Measurements from ENCODE around the gene CASP1.
"Not testable (repeated sequence)": the region's sequence is repeated elsewhere in the genome, so short reads cannot be mapped to it uniquely, and the experiment has no call there.

Gene CASP1

DNA sequence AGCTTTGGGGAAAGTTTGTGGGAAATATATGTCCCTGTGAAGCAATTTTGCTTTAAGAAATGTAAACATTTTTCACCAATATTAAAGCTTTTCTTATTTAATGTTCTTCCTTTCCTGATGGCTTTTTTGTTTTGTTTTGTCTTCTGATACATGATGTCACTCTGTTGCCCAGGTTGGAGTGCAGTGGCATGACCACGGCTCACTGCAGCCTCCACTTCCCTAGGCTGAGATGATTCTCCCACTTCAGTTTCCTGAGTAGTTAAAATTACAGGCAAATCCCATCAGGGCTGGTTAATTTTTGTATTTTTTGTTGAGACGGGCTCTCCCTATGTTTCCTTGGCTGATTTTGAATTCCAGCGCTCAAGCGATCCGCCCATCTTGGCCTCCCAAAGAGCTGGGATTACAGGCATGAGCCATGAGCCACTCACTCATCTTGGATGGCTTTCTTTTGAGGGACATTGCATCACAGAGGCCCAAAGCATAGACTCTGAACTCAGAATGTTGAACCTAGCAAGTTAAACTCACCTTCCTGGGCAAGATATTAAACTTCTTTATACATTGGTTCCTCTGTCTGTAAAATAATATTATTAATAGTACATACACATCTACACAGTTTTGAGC, 10.8 kb upstream of the CASP1 start:
- Histone ChIP-seq H3K4me3 (ENCODE audit: insufficient read depth, low read depth, low read length) (no peak overlapping the region), H3K36me3 (ENCODE audit: control insufficient read depth, insufficient read depth, low read length) (no peaks in the 10 kb centered on the region), H3K9me3 (ENCODE audit: control insufficient read depth, low read length) (no peaks in the 10 kb centered on the region), H3K4me1 (ENCODE audit: control insufficient read depth, insufficient read depth, low read length) (no peaks in the 10 kb centered on the region), H3K27ac (ENCODE audit: insufficient read depth, low read depth, low read length, poor library complexity, severe bottlenecking) (no peak overlapping the region), H3K27me3 (ENCODE audit: control insufficient read depth, insufficient read depth, low read length, poor library complexity, severe bottlenecking) (no peaks in the 10 kb centered on the region)
- WGBS, 2 experiments: 88 to 93% methylated on average over 5 of the region's 5 CpGs

DNA sequence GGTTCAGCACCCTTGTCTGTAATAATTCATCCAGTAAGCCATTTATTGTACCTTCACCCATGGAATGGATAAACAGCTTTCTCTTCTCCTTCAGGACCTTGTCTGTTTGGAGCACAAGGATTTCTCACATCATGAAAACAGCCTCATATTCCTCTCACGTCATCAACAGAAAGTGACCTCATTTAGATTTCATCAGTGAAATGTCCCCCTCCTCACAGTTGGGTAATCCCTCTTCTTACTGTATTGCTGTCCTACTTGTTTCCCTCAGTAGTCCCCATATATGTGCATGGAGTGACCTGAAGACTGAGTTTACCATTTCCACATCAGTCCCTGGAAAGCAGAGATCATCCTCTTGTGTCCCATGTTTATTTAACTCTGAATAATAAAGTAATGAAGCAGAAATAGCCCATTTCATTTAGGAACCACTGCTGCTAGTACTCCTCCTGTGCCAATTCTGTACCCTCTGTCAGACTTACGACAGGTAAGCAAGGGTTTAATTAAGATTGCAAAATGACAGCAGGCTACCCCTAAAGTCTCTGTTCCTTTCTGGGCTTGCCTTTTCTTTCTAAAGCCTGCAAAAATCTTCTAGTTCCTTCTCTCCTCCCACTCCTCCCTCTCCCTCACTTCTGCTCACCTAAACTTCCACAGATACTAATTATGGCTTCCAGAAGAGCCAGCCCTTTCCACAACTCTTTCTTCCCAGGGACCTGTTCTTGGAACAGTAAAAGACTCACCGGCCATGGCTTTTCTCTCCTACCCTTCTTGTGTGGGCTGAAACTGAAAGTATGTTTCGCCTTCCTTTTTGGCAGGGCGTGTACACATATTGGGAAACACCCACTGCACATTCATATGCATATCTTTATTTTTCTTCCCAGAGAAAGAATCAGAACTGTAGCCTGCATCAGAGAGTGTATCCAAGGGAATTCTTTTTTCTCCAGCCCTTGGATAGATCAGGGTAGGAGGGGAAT, 9.9 kb upstream of the CASP1 start, which contains the start of gene CARD16:
CARD16 (minus strand) TSS at position 779 of the 968 bp plus-strand sequence; CDS start at position 741, 38 bp downstream.
- H3K9me3 ChIP-seq (ENCODE audit: control insufficient read depth, low read length); H3K27ac ChIP-seq (ENCODE audit: insufficient read depth, low read depth, low read length, poor library complexity, severe bottlenecking): not testable (repeated sequence)

DNA sequence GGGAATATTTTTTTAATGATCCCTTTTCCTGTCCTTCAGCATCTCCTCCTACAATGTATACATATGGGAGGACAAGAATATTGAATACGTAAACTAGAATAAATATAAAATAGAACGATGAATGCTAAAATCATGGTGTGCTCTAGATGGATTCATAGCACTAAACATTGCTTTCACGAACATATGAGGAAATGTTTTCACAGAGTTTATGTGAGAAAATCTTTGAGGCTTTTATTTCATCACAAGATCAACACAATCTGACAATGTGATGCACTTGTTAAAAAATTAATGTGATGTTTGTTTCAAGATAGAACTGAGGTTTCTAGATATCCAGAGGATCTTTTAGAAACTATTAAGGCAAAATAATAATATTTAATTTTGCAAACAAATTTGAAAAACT, 7.2 kb upstream of the CASP1 start:
- Histone ChIP-seq H3K27ac (ENCODE audit: insufficient read depth, low read depth, low read length, poor library complexity, severe bottlenecking) (no peak overlapping the region), H3K9me3 (ENCODE audit: control insufficient read depth, low read length) (no peaks in the 10 kb centered on the region), H3K36me3 (ENCODE audit: control insufficient read depth, insufficient read depth, low read length) (no peaks in the 10 kb centered on the region), H3K4me3 (ENCODE audit: insufficient read depth, low read depth, low read length) (no peak overlapping the region), H3K27me3 (ENCODE audit: control insufficient read depth, insufficient read depth, low read length, poor library complexity, severe bottlenecking) (no peaks in the 10 kb centered on the region), H3K4me1 (ENCODE audit: control insufficient read depth, insufficient read depth, low read length) (no peaks in the 10 kb centered on the region)
- 95 to 100% methylated on average over 3 of the region's 3 CpGs for WGBS, 2 experiments

More for the DNA sequence above, 9.9 kb upstream of the CASP1 start, which contains the start of gene CARD16:
- H3K4me1 ChIP-seq (ENCODE audit: control insufficient read depth, insufficient read depth, low read length); H3K27me3 ChIP-seq (ENCODE audit: control insufficient read depth, insufficient read depth, low read length, poor library complexity, severe bottlenecking); H3K36me3 ChIP-seq (ENCODE audit: control insufficient read depth, insufficient read depth, low read length); H3K4me3 ChIP-seq (ENCODE audit: insufficient read depth, low read depth, low read length): not testable (repeated sequence)
- WGBS, 2 experiments: 93 to 95% methylated on average over 5 of the region's 5 CpGs

DNA sequence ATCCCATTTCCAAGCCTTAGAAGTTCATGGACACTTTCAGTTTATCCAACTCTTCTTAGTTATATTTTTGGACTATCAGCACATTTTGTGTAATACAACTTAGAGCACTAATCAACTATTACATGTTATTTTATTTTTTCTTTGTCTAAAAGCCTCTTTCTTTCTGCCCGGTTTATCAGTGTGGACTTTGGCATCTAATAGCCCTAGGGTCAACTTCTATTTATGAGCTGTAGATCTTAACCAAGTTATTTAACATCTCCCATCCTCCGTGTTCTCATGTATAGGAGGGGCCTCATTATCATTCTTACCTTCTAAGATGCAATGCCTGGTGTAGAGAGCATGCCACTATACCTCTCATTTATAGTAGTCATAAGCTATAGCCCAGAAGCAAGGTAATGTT, 5.8 kb upstream of the CASP1 start:
- H3K4me1 ChIP-seq (ENCODE audit: control insufficient read depth, insufficient read depth, low read length): no peaks in the 10 kb centered on the region
- no peak overlapping the region for H3K4me3 ChIP-seq (ENCODE audit: insufficient read depth, low read depth, low read length)
- no peaks in the 10 kb centered on the region for H3K27me3 ChIP-seq (ENCODE audit: control insufficient read depth, insufficient read depth, low read length, poor library complexity, severe bottlenecking)
- no peaks in the 10 kb centered on the region for H3K9me3 ChIP-seq (ENCODE audit: control insufficient read depth, low read length)
- H3K36me3 ChIP-seq (ENCODE audit: control insufficient read depth, insufficient read depth, low read length): no peaks in the 10 kb centered on the region
- 88 to 100% methylated on average over 2 of the region's 2 CpGs for WGBS, 2 experiments
- H3K27ac ChIP-seq (ENCODE audit: insufficient read depth, low read depth, low read length, poor library complexity, severe bottlenecking): no peak overlapping the region

DNA sequence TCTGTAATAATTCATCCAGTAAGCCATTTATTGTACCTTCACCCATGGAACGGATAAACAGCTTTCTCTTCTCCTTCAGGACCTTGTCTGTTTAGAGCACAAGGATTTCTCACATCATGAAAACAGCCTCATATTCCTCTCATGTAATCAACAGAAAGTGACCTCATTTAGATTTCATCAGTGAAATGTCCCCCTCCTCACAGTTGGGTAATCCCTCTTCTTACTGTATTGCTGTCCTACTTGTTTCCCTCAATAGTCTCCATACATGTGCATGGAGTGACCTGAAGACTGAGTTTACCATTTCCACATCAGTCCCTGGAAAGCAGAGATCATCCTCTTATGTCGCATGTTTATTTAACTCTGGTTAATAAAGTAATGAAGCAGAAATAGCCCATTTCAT, 556 bp downstream of the CASP1 start:
- not testable (repeated sequence) for H3K27me3 ChIP-seq (ENCODE audit: control insufficient read depth, insufficient read depth, low read length, poor library complexity, severe bottlenecking); H3K27ac ChIP-seq (ENCODE audit: insufficient read depth, low read depth, low read length, poor library complexity, severe bottlenecking); H3K9me3 ChIP-seq (ENCODE audit: control insufficient read depth, low read length); H3K4me3 ChIP-seq (ENCODE audit: insufficient read depth, low read depth, low read length); H3K4me1 ChIP-seq (ENCODE audit: control insufficient read depth, insufficient read depth, low read length); H3K36me3 ChIP-seq (ENCODE audit: control insufficient read depth, insufficient read depth, low read length)
- 96 to 97% methylated on average over 2 of the region's 2 CpGs for WGBS, 2 experiments

DNA sequence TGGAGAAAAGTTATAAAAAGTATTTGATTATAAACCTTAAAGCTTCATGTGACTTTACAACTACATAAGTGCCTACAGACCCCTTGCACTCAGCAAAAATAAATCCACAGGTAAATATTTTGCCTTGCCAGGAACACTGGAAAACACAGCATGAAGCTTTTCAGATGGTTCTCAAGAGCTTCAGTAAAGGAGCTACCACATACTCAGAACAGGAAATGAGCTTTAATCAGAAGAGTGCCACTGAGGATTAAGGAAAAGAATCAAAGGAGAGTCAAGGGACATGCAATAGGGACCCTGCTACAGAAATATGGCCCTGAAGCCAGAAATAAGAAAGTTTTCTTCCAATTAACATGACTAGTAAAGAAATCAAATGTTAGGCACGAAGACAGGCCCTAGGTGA, 1.2 kb downstream of the CASP1 start:
- H3K4me3 ChIP-seq (ENCODE audit: insufficient read depth, low read depth, low read length): no peak overlapping the region
- H3K27me3 ChIP-seq (ENCODE audit: control insufficient read depth, insufficient read depth, low read length, poor library complexity, severe bottlenecking): no peaks in the 10 kb centered on the region
- WGBS, 2 experiments: 94 to 100% methylated on average over 1 of the region's 1 CpG
- no peaks in the 10 kb centered on the region for H3K36me3 ChIP-seq (ENCODE audit: control insufficient read depth, insufficient read depth, low read length)
- H3K4me1 ChIP-seq (ENCODE audit: control insufficient read depth, insufficient read depth, low read length): no peaks in the 10 kb centered on the region
- no peaks in the 10 kb centered on the region for H3K9me3 ChIP-seq (ENCODE audit: control insufficient read depth, low read length)
- H3K27ac ChIP-seq (ENCODE audit: insufficient read depth, low read depth, low read length, poor library complexity, severe bottlenecking): no peak overlapping the region

DNA sequence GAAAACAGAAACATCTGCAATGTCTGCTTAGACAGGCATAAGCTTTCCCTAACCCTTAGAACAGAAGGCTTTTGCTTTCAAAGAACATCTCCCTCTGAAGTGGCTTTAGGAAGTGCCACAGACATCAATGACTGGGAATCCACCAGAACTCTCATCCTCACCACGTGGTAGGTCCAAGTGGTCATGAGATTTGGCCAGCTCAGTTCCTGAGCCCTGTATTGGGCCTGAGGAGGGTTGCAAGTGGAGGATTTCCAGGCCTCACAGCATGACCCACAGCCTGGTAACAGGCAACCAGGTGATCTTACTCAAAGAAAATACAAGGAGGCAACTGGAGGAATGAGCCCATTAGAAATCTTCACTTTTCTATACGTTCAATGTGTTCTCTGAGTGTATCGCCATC, 1.6 kb downstream of the CASP1 start:
- Histone ChIP-seq H3K36me3 (ENCODE audit: control insufficient read depth, insufficient read depth, low read length) (no peaks in the 10 kb centered on the region), H3K27ac (ENCODE audit: insufficient read depth, low read depth, low read length, poor library complexity, severe bottlenecking) (no peak overlapping the region), H3K4me3 (ENCODE audit: insufficient read depth, low read depth, low read length) (no peak overlapping the region), H3K27me3 (ENCODE audit: control insufficient read depth, insufficient read depth, low read length, poor library complexity, severe bottlenecking) (no peaks in the 10 kb centered on the region), H3K9me3 (ENCODE audit: control insufficient read depth, low read length) (no peaks in the 10 kb centered on the region), H3K4me1 (ENCODE audit: control insufficient read depth, insufficient read depth, low read length) (no peaks in the 10 kb centered on the region)
- 92 to 93% methylated on average over 1 to 3 of the region's 3 CpGs for WGBS, 2 experiments

DNA sequence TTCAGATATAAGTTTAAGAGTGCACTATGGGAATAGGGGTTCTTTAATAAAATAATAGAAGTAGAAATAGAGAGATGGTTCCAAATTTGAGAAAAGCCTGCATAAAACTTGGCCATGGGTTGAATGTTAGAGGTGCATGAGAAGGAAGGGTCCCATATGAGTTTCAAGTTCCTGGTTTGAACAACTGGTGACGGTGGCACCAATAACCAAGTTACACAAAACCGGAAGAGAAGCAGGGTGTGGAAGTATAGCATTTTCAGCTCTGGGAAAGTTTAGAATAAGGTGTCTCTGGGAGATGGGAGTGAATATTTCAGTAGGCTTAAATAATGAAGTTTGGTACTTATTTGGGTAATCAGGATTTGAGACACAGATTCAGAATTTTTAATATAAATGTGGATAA, 2.4 kb downstream of the CASP1 start:
- Histone ChIP-seq H3K27me3 (ENCODE audit: control insufficient read depth, insufficient read depth, low read length, poor library complexity, severe bottlenecking) (no peaks in the 10 kb centered on the region), H3K27ac (ENCODE audit: insufficient read depth, low read depth, low read length, poor library complexity, severe bottlenecking) (no peak overlapping the region)
- 93 to 95% methylated on average over 2 of the region's 2 CpGs for WGBS, 2 experiments

DNA sequence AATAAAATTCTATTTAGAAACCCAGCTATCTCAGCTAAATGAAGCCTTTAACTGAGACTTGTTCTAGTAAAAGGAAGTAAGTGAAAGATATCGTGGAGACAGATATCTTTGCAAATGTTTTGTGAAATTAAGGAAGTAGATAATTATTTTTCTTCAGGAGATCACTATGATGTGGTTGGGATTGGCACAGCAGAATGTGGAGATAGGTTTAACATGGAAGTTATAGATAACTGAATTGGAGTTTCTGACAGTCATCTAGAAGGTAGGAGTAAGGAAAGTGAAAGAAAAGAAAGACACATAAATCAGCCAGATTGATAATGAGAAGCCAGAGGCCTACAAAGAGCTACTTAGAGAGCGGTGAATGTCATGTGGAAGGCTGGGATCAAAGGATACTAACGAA, 7.3 kb downstream of the CASP1 start:
- Histone ChIP-seq H3K4me1 (ENCODE audit: control insufficient read depth, insufficient read depth, low read length) (no peaks in the 10 kb centered on the region), H3K9me3 (ENCODE audit: control insufficient read depth, low read length) (no peaks in the 10 kb centered on the region), H3K27me3 (ENCODE audit: control insufficient read depth, insufficient read depth, low read length, poor library complexity, severe bottlenecking) (no peaks in the 10 kb centered on the region), H3K36me3 (ENCODE audit: control insufficient read depth, insufficient read depth, low read length) (no peaks in the 10 kb centered on the region), H3K4me3 (ENCODE audit: insufficient read depth, low read depth, low read length) (no peak overlapping the region), H3K27ac (ENCODE audit: insufficient read depth, low read depth, low read length, poor library complexity, severe bottlenecking) (no peak overlapping the region)
- 92 to 99% methylated on average over 3 of the region's 3 CpGs for WGBS, 2 experiments

More for the DNA sequence above, 2.4 kb downstream of the CASP1 start:
- H3K4me1 ChIP-seq (ENCODE audit: control insufficient read depth, insufficient read depth, low read length): no peaks in the 10 kb centered on the region
- no peaks in the 10 kb centered on the region for H3K36me3 ChIP-seq (ENCODE audit: control insufficient read depth, insufficient read depth, low read length)
- no peaks in the 10 kb centered on the region for H3K9me3 ChIP-seq (ENCODE audit: control insufficient read depth, low read length)
- no peak overlapping the region for H3K4me3 ChIP-seq (ENCODE audit: insufficient read depth, low read depth, low read length)

DNA sequence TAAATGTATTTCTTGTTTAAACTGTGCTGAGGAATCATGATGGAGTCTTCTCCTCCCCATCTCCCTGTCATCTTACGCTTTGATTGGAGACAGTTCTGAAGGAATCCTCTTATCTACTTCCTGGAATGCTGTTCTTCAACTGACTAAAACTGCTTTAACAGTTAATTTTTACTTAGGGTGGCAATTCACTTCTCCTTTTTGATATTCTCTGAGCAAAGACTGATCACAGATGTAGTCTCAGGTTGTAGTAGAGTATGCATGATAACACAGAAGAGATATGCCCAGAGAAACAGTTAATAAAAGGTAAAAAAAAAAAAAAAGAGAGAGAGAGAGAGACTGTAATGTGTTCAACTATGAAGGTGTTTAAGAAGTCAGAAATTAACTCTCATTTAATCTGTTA, 10.6 kb downstream of the CASP1 start:
- no peaks in the 10 kb centered on the region for H3K36me3 ChIP-seq (ENCODE audit: control insufficient read depth, insufficient read depth, low read length)
- WGBS, 2 experiments: 60 to 100% methylated on average over 1 of the region's 1 CpG
- no peaks in the 10 kb centered on the region for H3K27me3 ChIP-seq (ENCODE audit: control insufficient read depth, insufficient read depth, low read length, poor library complexity, severe bottlenecking)
- H3K27ac ChIP-seq (ENCODE audit: insufficient read depth, low read depth, low read length, poor library complexity, severe bottlenecking): no peak overlapping the region
- no peaks in the 10 kb centered on the region for H3K4me1 ChIP-seq (ENCODE audit: control insufficient read depth, insufficient read depth, low read length)
- H3K4me3 ChIP-seq (ENCODE audit: insufficient read depth, low read depth, low read length): no peak overlapping the region
- H3K9me3 ChIP-seq (ENCODE audit: control insufficient read depth, low read length): no peaks in the 10 kb centered on the region
